Effector memory CD4-positive, alpha-beta T cell (primary cell): Measurements from ENCODE around the gene TXNRD2.
"Not testable (repeated sequence)": the region's sequence is repeated elsewhere in the genome, so short reads cannot be mapped to it uniquely, and the experiment has no call there.

Experiments
- DNase-seq, 3 donors: peaks; one replicate each; pipeline ENCODE4 v3.0.0-alpha.2; 2020
- H3K27ac ChIP-seq: 2 replicates; pipeline ENCODE4 v1.7.0; 2013; ENCODE audit warnings: mild to moderate bottlenecking, low read length, moderate library complexity; ENCODE audit not compliant: insufficient read depth, poor library complexity, severe bottlenecking
- H3K27me3 ChIP-seq: replicated peaks from 2 replicates; pipeline ENCODE4 v1.7.0; 2013; ENCODE audit warnings: mild to moderate bottlenecking, low read length; ENCODE audit not compliant: insufficient read depth, control insufficient read depth, poor library complexity, severe bottlenecking
- H3K36me3 ChIP-seq: 2 replicates; pipeline ENCODE4 v1.7.0; 2013; ENCODE audit warnings: mild to moderate bottlenecking, low read length, moderate library complexity; ENCODE audit not compliant: control insufficient read depth, insufficient read depth
- H3K4me1 ChIP-seq: 2 replicates; pipeline ENCODE4 v1.7.0; 2013; ENCODE audit warnings: low read length, mild to moderate bottlenecking; ENCODE audit not compliant: control insufficient read depth, insufficient read depth, poor library complexity, severe bottlenecking
- H3K4me3 ChIP-seq: 2 replicates; pipeline ENCODE4 v1.7.0; 2013; ENCODE audit warnings: low read length, low read depth, mild to moderate bottlenecking; ENCODE audit not compliant: insufficient read depth, poor library complexity, severe bottlenecking
- H3K9me3 ChIP-seq: 2 replicates; pipeline ENCODE4 v1.7.0; 2013; ENCODE audit warnings: mild to moderate bottlenecking, low read length, moderate library complexity; ENCODE audit not compliant: control insufficient read depth

The TXNRD2 gene

GRCh38 chr22:19943082-19944026 is 1.7 kb upstream of the TXNRD2 start:
- Histone ChIP-seq H3K4me3 (no peak overlapping the region), H3K9me3 (no peaks in the 10 kb centered on the region), H3K4me1 (peaks cover 23% of the 10 kb centered on the region), H3K27ac (peak overlapping the region; percentile 70), H3K27me3 (no peaks in the 10 kb centered on the region), H3K36me3 (no peaks in the 10 kb centered on the region)
- DNase-seq, result no peak

- no peak for DNase-seq
- peaks cover 23% of the 10 kb centered on the region for H3K4me1 ChIP-seq
- H3K9me3 ChIP-seq, result no peaks in the 10 kb centered on the region
These were observed 801 bp upstream of the TXNRD2 start for GRCh38 chr22:19942157-19943081.

GRCh38 chr22:19940536-19941364 is 868 bp downstream of the TXNRD2 start:
- Histone ChIP-seq H3K9me3 (no peaks in the 10 kb centered on the region), H3K27ac (peak overlapping the region; percentile 70), H3K27me3 (no peaks in the 10 kb centered on the region), H3K36me3 (peaks cover 3% of the 10 kb centered on the region), H3K4me3 (peak overlapping the region; percentile 96), H3K4me1 (peaks cover 23% of the 10 kb centered on the region)
- DNase-seq, result no peak

More at GRCh38 chr22:19942157-19943081, 801 bp upstream of the TXNRD2 start:
- H3K27me3 ChIP-seq, result no peaks in the 10 kb centered on the region
- H3K27ac ChIP-seq, result peak overlapping the region; percentile 70
- peak overlapping the region; percentile 96 for H3K4me3 ChIP-seq
- no peaks in the 10 kb centered on the region for H3K36me3 ChIP-seq

- DNase-seq, result no peak
These were observed 3.8 kb downstream of the TXNRD2 start for GRCh38 chr22:19937616-19938473.

GRCh38 chr22:19936513-19936912 is 5.1 kb downstream of the TXNRD2 start:
- DNase-seq, result no peak
- no peaks in the 10 kb centered on the region for H3K9me3 ChIP-seq

More at GRCh38 chr22:19937616-19938473, 3.8 kb downstream of the TXNRD2 start:
- no peak overlapping the region for H3K4me3 ChIP-seq
- H3K27ac ChIP-seq, result no peak overlapping the region
- H3K36me3 ChIP-seq, result peaks cover 3% of the 10 kb centered on the region
- H3K9me3 ChIP-seq, result no peaks in the 10 kb centered on the region
- H3K4me1 ChIP-seq, result peaks cover 15% of the 10 kb centered on the region
- no peaks in the 10 kb centered on the region for H3K27me3 ChIP-seq

GRCh38 chr22:19935123-19935718 is 6.4 kb downstream of the TXNRD2 start:
- H3K27me3 ChIP-seq, H3K27ac ChIP-seq, H3K4me3 ChIP-seq, H3K36me3 ChIP-seq, DNase-seq, H3K4me1 ChIP-seq, H3K9me3 ChIP-seq: not testable (repeated sequence)

More at GRCh38 chr22:19936513-19936912, 5.1 kb downstream of the TXNRD2 start:
- peaks cover 3% of the 10 kb centered on the region for H3K36me3 ChIP-seq
- peaks cover 5% of the 10 kb centered on the region for H3K4me1 ChIP-seq
- no peaks in the 10 kb centered on the region for H3K27me3 ChIP-seq
- no peak overlapping the region for H3K27ac ChIP-seq
- H3K4me3 ChIP-seq, result no peak overlapping the region

- Histone ChIP-seq H3K9me3 (no peaks in the 10 kb centered on the region), H3K4me1 (no peaks in the 10 kb centered on the region), H3K4me3 (no peak overlapping the region), H3K27me3 (no peaks in the 10 kb centered on the region), H3K27ac (no peak overlapping the region), H3K36me3 (peaks cover 3% of the 10 kb centered on the region)
- DNase-seq, result no peak
These were observed 8.0 kb downstream of the TXNRD2 start for GRCh38 chr22:19933341-19934241.
